ENCODE measurements around the gene PDE11A. TPM values are rescaled to one million over a fixed set of nuclear protein-coding genes. Genes with fewer than 3 reads are reported as not detected.

Gene PDE11A
- total and polyA plus RNA-seq, 10 donors: 0.02 to 1.2 (median 0.22) TPM; not detected in 3

GRCh38 chr2:177818412-177818811 lies 254.2 kb downstream of the PDE11A start:
- intact Hi-C loops (cut with DNase I; ENCODE audit: low total_unique reads): no loop called here
- Histone ChIP-seq H3K4me3 (no peak overlapping the region), H3K27ac (no peak overlapping the region), H3K36me3 (no peaks in the 10 kb centered on the region), H3K9me3 (no peaks in the 10 kb centered on the region), H3K27me3 (replicated peaks in 1 of 7) (no peaks in the 10 kb centered on the region), H3K4me1 (no peaks in the 10 kb centered on the region)
- no peak for TF ChIP-seq CTCF (IDR thresholded peaks at IDR 0.05 in 8 of 11, conservative IDR thresholded peaks at IDR 0.05 in 3 of 11)
- TF ChIP-seq POLR2A (IDR thresholded peaks at IDR 0.05): no peak
- no peak for TF ChIP-seq POLR2AphosphoS5 (IDR thresholded peaks at IDR 0.05)
- 56 to 78% (median 73%) methylated on average over 1 of the region's 1 CpG for WGBS, 5 donors
- no peak for DNase-seq

- Histone ChIP-seq H3K4me3 (no peak overlapping the region), H3K9me3 (no peaks in the 10 kb centered on the region), H3K36me3 (no peaks in the 10 kb centered on the region), H3K27me3 (replicated peaks in 1 of 7) (no peaks in the 10 kb centered on the region), H3K27ac (no peak overlapping the region), H3K4me1 (no peaks in the 10 kb centered on the region)
- TF ChIP-seq POLR2AphosphoS5 (IDR thresholded peaks at IDR 0.05) (no peak), POLR2A (IDR thresholded peaks at IDR 0.05) (no peak), CTCF (IDR thresholded peaks at IDR 0.05 in 8 of 11, conservative IDR thresholded peaks at IDR 0.05 in 3 of 11) (no peak)
- WGBS, 5 donors: 67 to 86% (median 76%) methylated on average over 4 of the region's 4 CpGs
- intact Hi-C loops (cut with DNase I; ENCODE audit: low total_unique reads): no loop called here
- DNase-seq: no peak
Measured at GRCh38 chr2:177817300-177817699, 255.3 kb downstream of the PDE11A start.

GRCh38 chr2:177816766-177817165 lies 255.8 kb downstream of the PDE11A start:
- DNase-seq: no peak
- intact Hi-C loops (cut with DNase I; ENCODE audit: low total_unique reads): no loop called here
- H3K4me1 ChIP-seq: no peaks in the 10 kb centered on the region
- TF ChIP-seq POLR2AphosphoS5 (IDR thresholded peaks at IDR 0.05) (no peak), POLR2A (IDR thresholded peaks at IDR 0.05) (no peak), CTCF (IDR thresholded peaks at IDR 0.05 in 8 of 11, conservative IDR thresholded peaks at IDR 0.05 in 3 of 11) (no peak)
- H3K4me3 ChIP-seq: no peak overlapping the region
- H3K27ac ChIP-seq: no peak overlapping the region
- H3K9me3 ChIP-seq: no peaks in the 10 kb centered on the region
- H3K36me3 ChIP-seq: no peaks in the 10 kb centered on the region
- no peaks in the 10 kb centered on the region for H3K27me3 ChIP-seq (replicated peaks in 1 of 7)

- whole genome bisulfite sequencing, 5 donors: 70 to 94% (median 89%) methylated on average over 2 of the region's 2 CpGs
Measured at GRCh38 chr2:177812713-177813396, 259.7 kb downstream of the PDE11A start.

More at GRCh38 chr2:177812713-177813396, 259.7 kb downstream of the PDE11A start:
- Histone ChIP-seq H3K36me3 (no peaks in the 10 kb centered on the region), H3K4me3 (no peak overlapping the region), H3K4me1 (no peaks in the 10 kb centered on the region), H3K9me3 (no peaks in the 10 kb centered on the region), H3K27me3 (replicated peaks in 1 of 7) (no peaks in the 10 kb centered on the region), H3K27ac (no peak overlapping the region)
- intact Hi-C loops (cut with DNase I; ENCODE audit: low total_unique reads): no loop called here
- no peak for DNase-seq
- TF ChIP-seq POLR2AphosphoS5 (IDR thresholded peaks at IDR 0.05) (no peak), CTCF (IDR thresholded peaks at IDR 0.05 in 8 of 11, conservative IDR thresholded peaks at IDR 0.05 in 3 of 11) (no peak), POLR2A (IDR thresholded peaks at IDR 0.05) (no peak)
